ENCODE results near the gene LMF1.

DNA sequence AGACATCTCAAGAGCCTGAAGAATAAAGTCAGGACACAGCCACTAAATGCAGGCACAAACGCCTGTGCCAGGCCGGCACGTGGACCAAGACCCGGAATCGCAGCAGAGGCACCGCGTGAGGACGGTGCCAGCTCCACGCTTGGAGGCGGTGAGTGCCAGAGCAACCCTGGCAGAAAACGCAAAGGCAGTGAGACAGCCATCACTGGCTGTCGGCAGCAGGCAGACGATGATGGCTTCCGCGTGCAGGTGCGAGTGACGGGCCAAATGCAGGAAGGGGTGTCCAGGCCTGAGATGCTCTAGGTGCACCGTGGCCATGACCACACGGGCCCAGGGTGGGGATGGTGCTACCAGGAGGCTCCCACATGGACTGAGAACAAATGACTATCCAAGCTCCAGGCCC lies 78.8 kb downstream of the LMF1 start:
- TF ChIP-seq, protein P1, sequence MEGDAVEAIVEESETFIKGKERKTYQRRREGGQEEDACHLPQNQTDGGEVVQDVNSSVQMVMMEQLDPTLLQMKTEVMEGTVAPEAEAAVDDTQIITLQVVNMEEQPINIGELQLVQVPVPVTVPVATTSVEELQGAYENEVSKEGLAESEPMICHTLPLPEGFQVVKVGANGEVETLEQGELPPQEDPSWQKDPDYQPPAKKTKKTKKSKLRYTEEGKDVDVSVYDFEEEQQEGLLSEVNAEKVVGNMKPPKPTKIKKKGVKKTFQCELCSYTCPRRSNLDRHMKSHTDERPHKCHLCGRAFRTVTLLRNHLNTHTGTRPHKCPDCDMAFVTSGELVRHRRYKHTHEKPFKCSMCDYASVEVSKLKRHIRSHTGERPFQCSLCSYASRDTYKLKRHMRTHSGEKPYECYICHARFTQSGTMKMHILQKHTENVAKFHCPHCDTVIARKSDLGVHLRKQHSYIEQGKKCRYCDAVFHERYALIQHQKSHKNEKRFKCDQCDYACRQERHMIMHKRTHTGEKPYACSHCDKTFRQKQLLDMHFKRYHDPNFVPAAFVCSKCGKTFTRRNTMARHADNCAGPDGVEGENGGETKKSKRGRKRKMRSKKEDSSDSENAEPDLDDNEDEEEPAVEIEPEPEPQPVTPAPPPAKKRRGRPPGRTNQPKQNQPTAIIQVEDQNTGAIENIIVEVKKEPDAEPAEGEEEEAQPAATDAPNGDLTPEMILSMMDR (IDR thresholded peaks at IDR 0.05; ENCODE audit: low read depth, low read length), result no peak
- no peak for TF ChIP-seq EZH2phosphoT487 (IDR thresholded peaks at IDR 0.05; ENCODE audit: low read depth)
